Duodenal mucosa (tissue), 2 donors: ENCODE data around the gene HNRNPAB.

Source experiments
- H3K27ac ChIP-seq: one replicate; pipeline ENCODE4 v1.7.0; 2013; ENCODE audit warnings: low read depth, low read length
- H3K27me3 ChIP-seq, 2 donors: one replicate each; pipeline ENCODE4 v1.7.0; 2013; ENCODE audit warnings: low read length in 2 of 2, control low read depth in 1 of 2; ENCODE audit not compliant: insufficient read depth in 2 of 2, control insufficient read depth in 1 of 2
- H3K36me3 ChIP-seq, 2 donors: one replicate each; pipeline ENCODE4 v1.7.0; 2013; ENCODE audit warnings: low read length in 2 of 2, control low read depth in 1 of 2; ENCODE audit not compliant: insufficient read depth in 2 of 2, control insufficient read depth in 1 of 2
- H3K4me1 ChIP-seq, 2 donors: one replicate each; pipeline ENCODE4 v1.7.0; 2013; ENCODE audit warnings: low read length in 2 of 2, control low read depth in 1 of 2; ENCODE audit not compliant: insufficient read depth in 2 of 2, control insufficient read depth in 1 of 2
- H3K4me3 ChIP-seq, 2 donors: one replicate each; pipeline ENCODE4 v1.7.0; 2013; ENCODE audit warnings: low read length in 2 of 2, low read depth in 1 of 2
- H3K9ac ChIP-seq, 2 donors: one replicate each; pipeline ENCODE4 v1.7.0; 2013; ENCODE audit warnings: low read length in 2 of 2, low read depth in 1 of 2
- H3K9me3 ChIP-seq, 2 donors: one replicate each; pipeline ENCODE4 v1.7.0; 2013; ENCODE audit warnings: low read length in 2 of 2, control low read depth in 1 of 2; ENCODE audit not compliant: control insufficient read depth in 1 of 2

Gene HNRNPAB

GRCh38 chr5:178180141-178180863 lies 24.0 kb upstream of the HNRNPAB start:
- Histone ChIP-seq H3K4me1 (no peaks in the 10 kb centered on the region), H3K36me3 (no peaks in the 10 kb centered on the region), H3K9me3 (no peaks in the 10 kb centered on the region), H3K9ac (no peak overlapping the region), H3K27me3 (no peaks in the 10 kb centered on the region), H3K27ac (no peak overlapping the region), H3K4me3 (no peak overlapping the region)

GRCh38 chr5:178182158-178182876 lies 22.0 kb upstream of the HNRNPAB start:
- no peak overlapping the region for H3K27ac ChIP-seq

GRCh38 chr5:178186427-178186826 lies 17.9 kb upstream of the HNRNPAB start:
- Histone ChIP-seq H3K27me3 (no peaks in the 10 kb centered on the region), H3K9ac (no peak overlapping the region)

More at GRCh38 chr5:178182158-178182876, 22.0 kb upstream of the HNRNPAB start:
- no peak overlapping the region for H3K4me3 ChIP-seq
- H3K9me3 ChIP-seq, result no peaks in the 10 kb centered on the region
- no peaks in the 10 kb centered on the region for H3K36me3 ChIP-seq
- no peaks in the 10 kb centered on the region for H3K4me1 ChIP-seq
- no peaks in the 10 kb centered on the region for H3K27me3 ChIP-seq
- no peak overlapping the region for H3K9ac ChIP-seq

GRCh38 chr5:178187014-178187413 lies 17.3 kb upstream of the HNRNPAB start, which contains the start of gene GMCL2:
TSS of gene GMCL2 (minus strand) at chr5:178187371. CDS start at chr5:178187299, 72 bp downstream.
- Histone ChIP-seq H3K4me1 (no peaks in the 10 kb centered on the region), H3K9me3 (no peaks in the 10 kb centered on the region), H3K27ac (no peak within 1 kb of the TSS), H3K36me3 (no peaks in the 10 kb centered on the region), H3K27me3 (no peaks in the 10 kb centered on the region), H3K9ac (no peak within 1 kb of the TSS), H3K4me3 (no peak within 1 kb of the TSS)

More at GRCh38 chr5:178186427-178186826, 17.9 kb upstream of the HNRNPAB start:
- no peak overlapping the region for H3K27ac ChIP-seq
- no peaks in the 10 kb centered on the region for H3K9me3 ChIP-seq
- H3K4me1 ChIP-seq, result no peaks in the 10 kb centered on the region
- no peaks in the 10 kb centered on the region for H3K36me3 ChIP-seq
- H3K4me3 ChIP-seq, result no peak overlapping the region

GRCh38 chr5:178189433-178189832 lies 14.9 kb upstream of the HNRNPAB start:
- H3K27me3 ChIP-seq, result peaks cover 4 to 6% of the 10 kb centered on the region in 2 donors
- H3K4me1 ChIP-seq, result no peaks in the 10 kb centered on the region
- H3K4me3 ChIP-seq, result no peak overlapping the region
- no peaks in the 10 kb centered on the region for H3K36me3 ChIP-seq
- H3K9ac ChIP-seq, result no peak overlapping the region
- H3K27ac ChIP-seq, result no peak overlapping the region
- H3K9me3 ChIP-seq, result no peaks in the 10 kb centered on the region

- Histone ChIP-seq H3K9ac (no peak overlapping the region), H3K27me3 (peaks cover 9 to 11% of the 10 kb centered on the region in 2 donors), H3K27ac (no peak overlapping the region), H3K4me1 (no peaks in the 10 kb centered on the region), H3K36me3 (no peaks in the 10 kb centered on the region), H3K9me3 (no peaks in the 10 kb centered on the region), H3K4me3 (no peak overlapping the region)
Measured at GRCh38 chr5:178191661-178192060, 12.7 kb upstream of the HNRNPAB start.

GRCh38 chr5:178192244-178192643 lies 12.1 kb upstream of the HNRNPAB start:
- Histone ChIP-seq H3K27me3 (peaks cover 9 to 11% of the 10 kb centered on the region in 2 donors), H3K9me3 (no peaks in the 10 kb centered on the region), H3K36me3 (no peaks in the 10 kb centered on the region), H3K27ac (no peak overlapping the region), H3K9ac (no peak overlapping the region), H3K4me3 (no peak overlapping the region), H3K4me1 (no peaks in the 10 kb centered on the region)

- H3K4me1 ChIP-seq, result no peaks in the 10 kb centered on the region
- no peak overlapping the region for H3K9ac ChIP-seq
- peaks cover 9 to 11% of the 10 kb centered on the region in 2 donors for H3K27me3 ChIP-seq
- H3K4me3 ChIP-seq, result no peak overlapping the region
- H3K27ac ChIP-seq, result no peak overlapping the region
- H3K9me3 ChIP-seq, result no peaks in the 10 kb centered on the region
- H3K36me3 ChIP-seq, result no peaks in the 10 kb centered on the region
Measured at GRCh38 chr5:178192787-178193186, 11.5 kb upstream of the HNRNPAB start.

GRCh38 chr5:178193251-178193809 lies 11.0 kb upstream of the HNRNPAB start:
- H3K36me3 ChIP-seq, result no peaks in the 10 kb centered on the region
- H3K9ac ChIP-seq, result no peak overlapping the region
- no peaks in the 10 kb centered on the region for H3K9me3 ChIP-seq
- peaks cover 9 to 11% of the 10 kb centered on the region in 2 donors for H3K27me3 ChIP-seq
- no peaks in the 10 kb centered on the region for H3K4me1 ChIP-seq
- H3K4me3 ChIP-seq, result no peak overlapping the region
- no peak overlapping the region for H3K27ac ChIP-seq

- Histone ChIP-seq H3K27ac (no peak overlapping the region), H3K9ac (no peak overlapping the region), H3K9me3 (no peaks in the 10 kb centered on the region), H3K4me3 (no peak overlapping the region), H3K4me1 (no peaks in the 10 kb centered on the region), H3K27me3 (peaks cover 9 to 11% of the 10 kb centered on the region in 2 donors), H3K36me3 (no peaks in the 10 kb centered on the region)
Measured at GRCh38 chr5:178194026-178194425, 10.3 kb upstream of the HNRNPAB start.
